B cell (primary cell): ENCODE results near the gene STK38L. TPM values are rescaled to one million over a fixed set of nuclear protein-coding genes. Genes with fewer than 3 reads are reported as not detected.

Source experiments
- ATAC-seq: fragments of 200-7000 bp; cut with Tn5 transposase; one replicate; pipeline ENCODE4 v1.10.0; 2021; ENCODE audit warnings: low read depth, mild to moderate bottlenecking, moderate number of reproducible peaks, moderate library complexity
- CTCF ChIA-PET: fragments of 350-600 bp; sonication (Branson Sonifier 250); formaldehyde crosslinking; loops from one replicate; lab custom pipeline; 2021; ENCODE audit warnings: antibody characterized with exemption, inconsistent platforms; lab: Charles Lee
- POLR2A ChIA-PET: fragments of 350-600 bp; sonication (Branson Sonifier 250); formaldehyde crosslinking; loops from one replicate; lab custom pipeline; 2021; ENCODE audit warnings: antibody characterized with exemption; lab: Charles Lee
- DNase-seq: peaks from one replicate; pipeline ENCODE4 v3.0.0; 2013
- H2AFZ ChIP-seq: 2 replicates; pipeline ENCODE4 v1.6.1; 2012; ENCODE audit warnings: mild to moderate bottlenecking, low read depth, low read length; ENCODE audit not compliant: insufficient read depth, poor library complexity, severe bottlenecking
- H3K27ac ChIP-seq, 2 donors: 1 replicate in 1 of 2; 2 replicates in 1 of 2; pipeline ENCODE4 v1.5.1; 2012 to 2013; ENCODE audit warnings: low read length in 2 of 2, mild to moderate bottlenecking in 2 of 2, moderate library complexity in 1 of 2
- H3K27me3 ChIP-seq, 4 experiments: fragments of 200-600 bp in 1 of 4; sonication (generic) in 1 of 4; replicated peaks in 1 of 4; 1 replicate in 2 of 4; 2 replicates in 2 of 4; pipeline versions ENCODE4 v1.6.1 to v1.7.0; 2013 to 2016; ENCODE audit warnings: low read length in 3 of 4, mild to moderate bottlenecking in 2 of 4, mixed read lengths in 1 of 4, moderate library complexity in 1 of 4; ENCODE audit not compliant: insufficient read depth in 4 of 4, control insufficient read depth in 3 of 4; ENCODE audit errors: control extremely low read depth in 1 of 4
- H3K36me3 ChIP-seq, 2 experiments: replicated peaks in 1 of 2; 1 replicate in 1 of 2; 2 replicates in 1 of 2; pipeline versions ENCODE4 v1.6.1 to v1.7.1; 2013; ENCODE audit warnings: low read length in 1 of 2; ENCODE audit not compliant: insufficient read depth in 2 of 2, control insufficient read depth in 1 of 2; ENCODE audit errors: control extremely low read depth in 1 of 2, extremely low read depth in 1 of 2
- H3K4me1 ChIP-seq, 2 donors: fragments of 200-600 bp in 1 of 2; sonication (generic) in 1 of 2; 1 replicate in 1 of 2; 2 replicates in 1 of 2; pipeline versions ENCODE4 v1.5.1 to v1.6.1; 2013 to 2017; ENCODE audit warnings: low read length in 2 of 2; ENCODE audit not compliant: control insufficient read depth in 2 of 2, insufficient read depth in 2 of 2
- H3K4me2 ChIP-seq: replicated peaks from 2 replicates; pipeline ENCODE3; 2012; ENCODE audit warnings: mild to moderate bottlenecking, low read depth, low read length; ENCODE audit not compliant: poor library complexity, severe bottlenecking
- H3K4me3 ChIP-seq, 5 experiments: fragments of 200-600 bp in 1 of 5; sonication (generic) in 1 of 5; 1 replicate in 3 of 5; 2 replicates in 2 of 5; pipeline versions ENCODE4 v1.5.1 to v1.7.0; 2011 to 2016; ENCODE audit warnings: low read length in 4 of 5, mild to moderate bottlenecking in 4 of 5, low read depth in 2 of 5, control low read depth in 1 of 5, moderate library complexity in 1 of 5; ENCODE audit not compliant: insufficient read depth in 1 of 5; ENCODE audit errors: control extremely low read depth in 1 of 5, extremely low read depth in 1 of 5
- H3K79me2 ChIP-seq: fragments of 200-600 bp; sonication (generic); one replicate; pipeline ENCODE4 v1.6.0; 2016; ENCODE audit warnings: low read length; ENCODE audit not compliant: control insufficient read depth, insufficient read depth
- H3K9ac ChIP-seq: fragments of 200-600 bp; sonication (generic); 2 replicates; pipeline ENCODE4 v1.6.1; 2017; ENCODE audit warnings: mild to moderate bottlenecking, low read length, moderate library complexity
- H3K9me3 ChIP-seq, 3 donors: one replicate each; pipeline versions ENCODE4 v1.6.1 to v1.7.1; 2013; ENCODE audit warnings: low read length in 2 of 3; ENCODE audit not compliant: control insufficient read depth in 2 of 3, insufficient read depth in 1 of 3; ENCODE audit errors: control extremely low read depth in 1 of 3
- H4K20me1 ChIP-seq: 2 replicates; pipeline ENCODE4 v1.6.0; 2012; ENCODE audit warnings: mild to moderate bottlenecking, low read length; ENCODE audit not compliant: insufficient read depth, control insufficient read depth, poor library complexity, severe bottlenecking
- H3K27ac Mint-ChIP-seq: one replicate; pipeline ENCODE4 v1.8.0; 2021; ENCODE audit warnings: mixed read lengths
- H3K27me3 Mint-ChIP-seq: one replicate; pipeline ENCODE4 v1.8.0; 2021; ENCODE audit warnings: mixed read lengths
- H3K4me1 Mint-ChIP-seq: one replicate; pipeline ENCODE4 v1.8.0; 2021; ENCODE audit warnings: mixed read lengths
- H3K4me3 Mint-ChIP-seq: one replicate; pipeline ENCODE4 v1.8.0; 2021; ENCODE audit warnings: mixed read lengths
- H3K9me3 Mint-ChIP-seq: one replicate; pipeline ENCODE4 v1.8.0; 2022; ENCODE audit warnings: mixed read lengths; ENCODE audit not compliant: insufficient read depth
- EZH2 ChIP-seq: IDR thresholded peaks from 2 replicates; pipeline ENCODE4 v1.6.1; 2012; ENCODE audit warnings: borderline replicate concordance, low read depth, mild to moderate bottlenecking, moderate library complexity, low read length; ENCODE audit not compliant: insufficient read depth, poor library complexity, severe bottlenecking
- WGBS: methylation state at CpG from one replicate; pipeline ENCODE4 v1.1.5; 2013; ENCODE audit warnings: missing lambda C conversion rate; ENCODE audit not compliant: insufficient coverage; 5-methylcytosine and 5-hydroxymethylcytosine counted together
- intact Hi-C: fragments of 100-400 bp; cut with micrococcal nuclease; formaldehyde crosslinking; loops from one replicate; pipeline ENCODE4 v1.10.0; 2022
- polyA plus RNA-seq: library from polyadenylated mRNA; depleted of rRNA; stranded (reverse); fragments of >200 nt; gene quantifications from 2 replicates; pipeline ENCODE4 v1.2.3, GENCODE V29; 2012
- total RNA-seq, 2 donors: library from RNA; stranded (reverse); fragments of 120-200 nt in 1 of 2; gene quantifications; 1 replicate in 1 of 2; 2 replicates in 1 of 2; pipeline versions ENCODE4 v1.2.3 to v1.2.4, GENCODE V29; 2013 to 2022
- TF ChIP-seq, protein P1 (sequence below): fragments of 200-600 bp; IDR thresholded peaks from one replicate; pipeline ENCODE4 v1.8.0; 2022; ENCODE audit warnings: antibody characterized with exemption, mild to moderate bottlenecking

The STK38L gene
- total and polyA plus RNA-seq, 2 donors (not counting 1 experiment from before 2014, with no cell fraction given), result 5.5 to 21.2 TPM

DNA sequence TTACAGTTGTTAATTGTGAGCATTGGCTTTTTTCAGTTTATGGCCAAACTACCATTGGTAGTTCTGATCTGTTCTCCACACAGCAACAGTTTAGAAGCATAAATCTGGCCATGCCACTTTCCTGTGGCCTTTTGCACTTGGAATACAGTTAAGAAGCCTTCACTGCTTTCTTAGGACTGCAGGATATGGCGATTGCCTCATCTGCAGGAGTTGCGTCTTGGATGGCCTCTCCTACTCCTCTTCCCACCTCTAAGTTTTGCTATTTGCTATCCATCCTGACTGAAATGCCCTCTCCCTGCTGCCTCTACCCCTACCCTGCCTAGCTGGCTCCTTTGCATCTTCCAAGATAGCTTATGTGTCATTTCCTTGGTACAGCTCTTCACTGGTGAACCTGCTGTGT, 75.8 kb downstream of the STK38L start:
- Histone ChIP-seq H3K27ac (no peak overlapping the region), H3K9me3 (no peaks in the 10 kb centered on the region), H3K4me3 (no peak overlapping the region), H3K4me2 (no peak overlapping the region), H3K36me3 (peaks cover 6 to 32% of the 10 kb centered on the region in 2 experiments), H4K20me1 (no peaks in the 10 kb centered on the region), H3K27me3 (no peaks in the 10 kb centered on the region), H3K4me1 (no peaks in the 10 kb centered on the region), H2AFZ (no peak overlapping the region), H3K79me2 (no peaks in the 10 kb centered on the region), H3K9ac (no peak overlapping the region)
- Mint-ChIP-seq H3K4me1 (no peaks in the 10 kb centered on the region), H3K27ac (no peak overlapping the region), H3K27me3 (no peaks in the 10 kb centered on the region), H3K4me3 (no peak overlapping the region), H3K9me3 (no peaks in the 10 kb centered on the region)
- intact Hi-C loops, result no loop called here
- WGBS, result 100% methylated on average over 2 of the region's 2 CpGs
- DNase-seq, result no peak
- no peak for ATAC-seq
- CTCF ChIA-PET, result interaction anchor here (0.8 to 1.7 kb wide), 2 partner anchors 14 to 414 kb away, joined by 5 to 8 read pairs; no protein-coding TSS in a partner anchor
- TF ChIP-seq, protein P1, sequence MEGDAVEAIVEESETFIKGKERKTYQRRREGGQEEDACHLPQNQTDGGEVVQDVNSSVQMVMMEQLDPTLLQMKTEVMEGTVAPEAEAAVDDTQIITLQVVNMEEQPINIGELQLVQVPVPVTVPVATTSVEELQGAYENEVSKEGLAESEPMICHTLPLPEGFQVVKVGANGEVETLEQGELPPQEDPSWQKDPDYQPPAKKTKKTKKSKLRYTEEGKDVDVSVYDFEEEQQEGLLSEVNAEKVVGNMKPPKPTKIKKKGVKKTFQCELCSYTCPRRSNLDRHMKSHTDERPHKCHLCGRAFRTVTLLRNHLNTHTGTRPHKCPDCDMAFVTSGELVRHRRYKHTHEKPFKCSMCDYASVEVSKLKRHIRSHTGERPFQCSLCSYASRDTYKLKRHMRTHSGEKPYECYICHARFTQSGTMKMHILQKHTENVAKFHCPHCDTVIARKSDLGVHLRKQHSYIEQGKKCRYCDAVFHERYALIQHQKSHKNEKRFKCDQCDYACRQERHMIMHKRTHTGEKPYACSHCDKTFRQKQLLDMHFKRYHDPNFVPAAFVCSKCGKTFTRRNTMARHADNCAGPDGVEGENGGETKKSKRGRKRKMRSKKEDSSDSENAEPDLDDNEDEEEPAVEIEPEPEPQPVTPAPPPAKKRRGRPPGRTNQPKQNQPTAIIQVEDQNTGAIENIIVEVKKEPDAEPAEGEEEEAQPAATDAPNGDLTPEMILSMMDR, result no peak
- no peak for TF ChIP-seq EZH2
- POLR2A ChIA-PET, result no interaction called here

DNA sequence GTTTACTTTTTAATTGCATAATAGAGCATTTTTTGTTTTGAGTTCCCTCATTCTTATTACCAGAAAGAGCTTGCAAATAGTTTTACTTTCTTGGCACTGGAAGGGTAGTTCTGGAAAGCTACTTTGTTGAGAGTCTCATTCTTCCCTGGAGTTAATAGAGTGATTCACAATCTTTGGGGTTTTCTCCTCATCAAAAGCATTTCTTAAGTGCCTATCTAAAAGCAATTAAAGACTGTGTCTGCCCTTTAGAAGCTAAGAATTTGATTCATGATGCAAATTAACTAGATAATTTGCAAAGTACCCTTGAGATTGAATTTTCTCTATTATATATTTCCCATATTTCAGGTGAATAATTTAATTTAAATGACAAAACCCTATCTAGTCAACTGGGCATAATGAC, 80.4 kb downstream of the STK38L start:
- DNase-seq (no peak), ATAC-seq (no peak)
- Histone ChIP-seq H3K9me3 (no peaks in the 10 kb centered on the region), H3K4me1 (no peaks in the 10 kb centered on the region), H3K79me2 (no peaks in the 10 kb centered on the region), H3K4me3 (no peak overlapping the region), H4K20me1 (no peaks in the 10 kb centered on the region), H3K9ac (no peak overlapping the region), H3K27ac (no peak overlapping the region), H3K27me3 (no peaks in the 10 kb centered on the region), H3K36me3 (peaks cover 3 to 12% of the 10 kb centered on the region in 2 experiments), H2AFZ (no peak overlapping the region), H3K4me2 (no peak overlapping the region)
- H3K9me3 Mint-ChIP-seq, result no peaks in the 10 kb centered on the region
- H3K4me1 Mint-ChIP-seq, result no peaks in the 10 kb centered on the region
- TF ChIP-seq, protein P1, result no peak
- TF ChIP-seq EZH2, result no peak
- H3K27ac Mint-ChIP-seq, result no peak overlapping the region
- intact Hi-C loops, result no loop called here
- ChIA-PET POLR2A (no interaction called here), CTCF (interaction anchor here (0.5 to 1.1 kb wide), 3 partner anchors 18 to 216 kb away, joined by 3 to 4 read pairs (median 4); no protein-coding TSS in a partner anchor)
- no peaks in the 10 kb centered on the region for H3K27me3 Mint-ChIP-seq
- H3K4me3 Mint-ChIP-seq, result no peak overlapping the region
